ENCODE results near the gene HCAR3. TPM values are rescaled to one million over a fixed set of nuclear protein-coding genes. Genes with fewer than 3 reads are reported as not detected.

Gene HCAR3
- total RNA-seq, 1 donor from 2014 or later, result 9.8 TPM

DNA sequence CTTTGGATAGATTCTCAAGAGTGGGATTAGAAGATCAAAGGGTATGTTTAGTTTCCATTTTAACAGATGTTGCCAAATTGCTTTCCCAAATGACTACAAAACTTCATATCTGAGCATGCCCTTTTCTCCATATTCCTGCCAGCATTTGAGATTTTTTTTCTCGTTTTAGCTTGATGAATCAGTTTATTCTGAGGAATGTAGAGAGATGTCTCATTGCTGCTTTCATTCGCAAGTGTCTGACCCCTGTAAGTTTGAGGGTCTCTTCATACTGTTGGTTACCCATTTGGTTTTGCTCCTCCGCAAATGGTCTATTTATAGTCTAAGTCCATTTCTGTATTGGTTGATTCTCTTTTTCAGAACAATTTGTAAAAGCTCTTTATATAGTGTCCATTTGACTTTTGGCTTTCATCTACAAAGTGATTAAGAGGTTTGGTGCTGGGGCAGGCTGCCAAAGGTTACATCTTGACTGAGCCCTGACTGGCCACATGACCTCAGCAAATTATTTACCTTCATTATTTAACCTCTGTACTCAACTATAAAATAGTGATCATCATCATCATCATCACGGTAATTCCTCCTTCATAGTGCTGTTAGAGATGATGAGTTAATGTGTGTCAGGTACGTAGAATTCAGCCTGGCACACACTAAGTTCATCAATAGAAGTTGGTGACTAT lies 47.1 kb downstream of the HCAR3 start:
- DNase-seq, result no peak

DNA sequence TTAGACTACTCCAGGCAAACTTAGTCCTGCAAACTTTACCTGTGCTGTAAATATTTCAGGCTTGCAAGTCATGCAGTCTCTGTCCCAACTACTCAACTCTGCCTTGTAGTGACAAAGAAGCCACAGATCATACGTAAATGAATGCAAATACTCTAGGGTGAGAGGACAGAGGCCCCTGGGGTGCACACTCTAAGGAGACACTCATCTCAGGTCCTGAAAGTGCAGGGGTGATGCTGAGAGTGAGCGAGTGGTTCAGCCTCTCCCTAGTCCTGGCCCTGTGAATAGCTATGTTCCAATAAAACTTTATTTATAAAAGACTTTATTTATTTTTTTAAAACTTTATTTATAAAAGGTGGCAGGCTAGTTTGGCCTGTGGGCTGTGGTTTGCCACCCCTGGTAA lies 48.3 kb downstream of the HCAR3 start:
- no peak for DNase-seq

DNA sequence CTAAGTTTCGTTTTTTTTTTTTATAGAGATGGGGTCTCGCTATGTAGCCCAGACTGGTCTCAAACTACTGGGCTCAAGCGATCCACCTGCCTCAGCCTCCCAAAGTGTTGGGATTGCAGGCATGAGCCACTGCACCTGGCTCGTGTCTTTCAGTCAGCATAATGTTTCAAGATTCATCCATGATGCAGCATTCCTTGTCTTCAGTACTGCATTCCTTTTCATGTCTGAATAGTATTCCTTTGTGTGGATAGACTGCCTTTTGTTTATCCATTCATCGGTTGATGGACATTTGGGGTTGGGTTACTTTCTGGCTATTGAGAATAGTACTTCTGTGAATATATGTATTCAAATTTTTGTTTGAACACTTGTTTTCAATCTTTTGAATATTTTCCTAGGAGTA lies 50.9 kb downstream of the HCAR3 start:
- DNase-seq, result no peak

DNA sequence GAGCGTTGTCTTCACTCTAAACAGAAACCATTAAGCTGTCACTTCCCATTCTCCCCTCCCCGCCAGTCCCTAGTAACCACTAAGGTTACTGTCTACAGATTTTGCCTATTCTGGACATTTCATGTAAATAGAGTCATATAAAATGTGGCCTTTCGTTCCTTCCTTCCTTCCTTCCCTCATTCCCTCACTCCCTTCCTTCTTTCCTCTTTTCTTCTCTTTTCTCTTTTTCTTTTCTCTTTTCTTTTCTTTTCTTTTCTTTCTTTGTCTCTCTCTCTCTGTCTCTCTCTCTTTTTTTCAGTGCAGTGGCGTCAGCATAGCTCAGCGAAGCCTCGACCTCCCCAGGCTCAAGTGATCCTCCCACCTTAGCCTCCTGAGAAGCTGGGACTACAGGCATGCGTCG lies 51.3 kb downstream of the HCAR3 start:
- no peak for DNase-seq

Small RNA genes lying within 50 kb of the gene (small RNA-seq; reads per million reads assigned to genes)
- not detected for gene AC026333.2 (ENCODE audit: low replicate concordance)

Other genes with a start within 250 kb of the HCAR3 start
- 33.4 TPM for gene ZCCHC8, start 215.9 kb downstream of the HCAR3 start, total RNA-seq
- 84.7 TPM for gene RSRC2, start 189.9 kb downstream of the HCAR3 start, total RNA-seq
- 40.8 TPM for gene KNTC1, start 189.6 kb downstream of the HCAR3 start, total RNA-seq
- 11.8 TPM for gene HCAR2, start 13.5 kb downstream of the HCAR3 start, total RNA-seq
- 1.9 TPM for gene HCAR1, start 14.0 kb upstream of the HCAR3 start, total RNA-seq
- 37.8 TPM for gene DENR, start 36.0 kb upstream of the HCAR3 start, total RNA-seq
- gene CCDC62, start 57.8 kb upstream of the HCAR3 start, total RNA-seq, result 0.59 TPM
- gene HIP1R, start 118.6 kb upstream of the HCAR3 start, total RNA-seq, result 33.7 TPM
- gene VPS37B, start 179.3 kb upstream of the HCAR3 start, total RNA-seq, result 22.7 TPM
- gene ABCB9, start 249.7 kb upstream of the HCAR3 start, total RNA-seq, result 4.6 TPM

Data from skin of body (tissue), 3 donors.